Measurements from ENCODE around the gene RNF175.

Gene RNF175

DNA sequence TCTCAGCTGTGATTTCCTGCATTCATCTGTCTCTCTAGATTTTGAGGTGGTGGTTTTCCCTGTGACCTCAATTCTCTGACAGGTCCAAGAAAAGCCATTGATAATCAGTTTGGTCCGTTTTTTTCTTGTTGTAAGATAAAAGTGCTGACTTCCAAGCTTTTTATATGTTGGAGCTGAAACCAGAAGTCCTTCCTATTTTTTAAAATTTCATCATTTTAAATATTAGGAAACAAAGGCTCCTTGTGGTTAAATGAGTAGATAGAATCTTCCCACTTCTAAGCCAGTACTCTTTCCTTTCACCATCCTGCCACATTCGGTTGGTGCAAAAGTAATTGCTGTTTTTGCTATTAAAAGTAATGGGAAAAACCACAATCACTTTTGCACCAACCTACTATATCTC lies 18.3 kb downstream of the RNF175 start:
- no peak for DNase-seq

DNA sequence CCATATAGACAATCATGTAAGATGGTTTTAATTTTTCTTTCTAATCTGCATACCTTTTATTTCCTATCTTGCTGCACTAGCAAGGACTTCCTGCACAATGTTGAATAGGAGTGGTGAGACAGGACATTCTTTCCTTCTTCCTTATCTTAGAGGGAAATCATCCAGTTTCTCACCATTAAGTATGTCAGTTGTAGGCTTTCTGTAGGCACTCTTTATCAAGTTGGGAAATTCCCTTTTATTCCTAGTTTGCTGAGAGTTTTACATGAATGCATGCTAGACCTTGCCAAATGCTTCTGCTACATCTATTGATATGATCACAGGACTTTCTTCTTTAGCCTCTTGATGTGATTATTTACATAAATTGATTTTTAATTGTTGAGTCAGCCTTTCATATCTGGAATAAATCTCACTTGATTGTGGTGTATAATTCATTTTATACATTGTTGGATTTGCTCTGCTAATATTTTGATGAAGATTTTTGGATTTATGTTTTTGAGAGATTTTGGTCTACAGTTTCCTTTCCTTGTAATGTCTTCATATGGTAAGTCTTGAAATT lies 23.8 kb downstream of the RNF175 start:
- DNase-seq, result no peak

DNA sequence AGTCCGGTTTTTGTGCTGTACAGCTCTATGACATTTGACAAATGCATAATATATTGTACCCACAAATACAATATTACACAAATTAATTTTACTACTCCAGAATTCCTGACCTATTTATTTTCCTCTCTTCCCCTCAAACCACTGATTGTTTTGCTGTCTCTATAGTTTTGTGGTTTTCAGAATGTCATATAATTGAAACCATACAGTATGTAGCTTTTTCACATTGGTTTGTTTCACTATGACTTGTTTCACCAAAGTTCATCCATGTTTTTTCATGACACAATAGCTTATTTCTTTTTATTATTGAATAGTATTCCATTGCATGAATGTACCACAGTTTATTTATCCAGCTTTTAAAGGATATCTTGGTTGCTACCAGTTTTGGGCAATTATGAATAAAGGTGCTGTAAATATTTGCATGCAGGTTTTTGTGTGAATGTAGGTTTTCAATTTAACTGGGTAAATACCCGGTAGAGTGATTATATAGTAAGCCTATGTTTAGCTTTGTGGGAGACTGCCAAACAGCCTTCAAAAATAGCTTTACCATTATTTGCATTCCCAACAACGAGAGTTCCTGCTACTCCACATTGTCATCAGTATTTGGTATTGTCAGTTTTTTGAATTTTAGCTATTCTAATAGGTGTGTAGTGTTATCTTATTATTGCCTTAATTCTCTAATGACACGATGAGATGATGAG lies 25.9 kb downstream of the RNF175 start:
- no peak for DNase-seq

DNA sequence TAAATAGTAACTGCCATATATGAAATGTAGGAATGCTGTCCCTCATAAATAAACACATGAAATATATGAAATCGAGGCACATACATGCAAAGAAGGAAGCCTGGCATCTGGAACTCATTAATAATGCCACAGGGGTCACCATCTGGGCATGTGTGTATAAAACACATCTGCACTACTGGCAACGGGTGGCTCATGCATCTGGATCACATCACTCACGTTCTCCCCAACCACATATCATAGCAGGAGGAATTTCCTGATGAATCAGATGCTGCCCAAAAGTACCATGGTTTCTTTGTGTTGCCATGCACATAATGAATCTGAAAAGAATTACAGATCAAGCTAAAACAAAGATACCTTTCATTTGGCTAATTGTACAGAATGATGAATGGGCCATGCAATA lies 28.6 kb downstream of the RNF175 start:
- no peak for DNase-seq

DNA sequence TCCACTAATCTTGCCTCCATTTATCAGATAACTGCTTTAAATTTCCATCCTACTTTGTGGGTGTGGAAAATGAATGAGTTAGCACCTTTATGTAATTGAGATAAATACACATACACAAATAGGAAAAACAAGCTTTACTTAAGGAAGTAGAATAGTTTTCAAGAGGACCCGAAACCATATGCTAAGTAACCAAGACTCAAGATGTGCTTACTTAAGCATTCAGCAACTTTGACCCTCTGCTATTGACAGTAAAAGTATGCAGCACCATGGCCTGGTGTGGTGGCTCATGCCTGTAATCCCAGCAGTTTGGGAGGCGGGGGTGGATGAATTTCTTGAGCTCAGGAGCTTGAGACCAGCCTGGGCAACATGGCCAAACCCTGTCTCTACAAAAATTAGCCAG lies 29.9 kb downstream of the RNF175 start:
- DNase-seq, result no peak

DNA sequence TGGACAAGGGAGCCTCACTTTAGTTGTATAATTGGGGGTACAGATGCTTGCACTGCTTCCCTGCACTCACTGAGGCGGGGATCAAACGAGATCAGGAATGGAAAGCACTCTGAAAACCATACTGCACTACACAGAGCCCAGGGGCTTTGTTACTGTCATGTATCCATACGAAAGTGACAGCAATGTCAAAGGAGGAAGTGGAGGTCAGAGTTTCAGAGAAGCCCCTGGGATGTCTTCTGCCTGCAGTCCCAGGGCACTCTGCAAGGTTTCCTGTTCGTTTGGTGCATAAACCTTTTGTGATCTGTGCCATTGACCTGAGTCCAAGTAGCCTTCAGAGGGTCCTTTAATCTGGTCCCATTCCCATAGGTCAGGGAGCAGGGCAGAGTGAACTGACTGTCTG lies 31.2 kb downstream of the RNF175 start:
- no peak for DNase-seq

DNA sequence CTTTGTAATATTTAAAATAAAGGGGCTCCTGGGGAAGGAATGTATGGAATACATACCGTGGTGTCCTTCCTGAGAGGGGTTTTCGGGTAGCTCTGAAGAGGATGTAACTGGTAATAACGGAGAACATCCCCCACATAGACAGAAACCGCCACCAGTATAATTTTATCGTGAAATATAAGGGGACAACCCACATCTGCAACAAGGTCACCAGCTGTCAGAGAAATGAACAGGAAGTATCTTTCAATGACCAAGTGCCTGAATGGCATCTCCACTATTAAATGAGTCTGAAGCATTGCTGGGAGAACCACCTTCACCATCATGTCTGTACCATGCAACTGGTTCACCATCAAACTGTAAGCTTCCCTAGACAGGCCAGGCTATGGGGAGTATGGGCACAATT lies 31.7 kb downstream of the RNF175 start:
- no peak for DNase-seq

DNA sequence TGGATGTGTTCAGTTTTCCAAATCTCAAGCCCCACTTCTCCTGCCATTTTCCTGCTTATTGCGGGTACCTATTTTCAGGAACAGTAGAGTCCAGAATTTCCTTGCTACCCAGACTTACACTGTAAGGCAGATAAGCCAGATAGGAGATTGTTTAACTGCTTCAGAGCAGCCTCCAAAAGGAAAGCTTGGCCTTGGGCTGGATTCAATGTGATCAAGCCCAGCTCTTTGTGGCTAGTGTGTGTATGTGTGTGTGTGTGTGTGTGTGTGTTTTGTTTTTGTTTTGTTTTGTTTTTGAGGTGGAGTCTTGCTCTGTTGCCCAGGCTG lies 34.0 kb downstream of the RNF175 start:
- DNase-seq, result no peak

DNA sequence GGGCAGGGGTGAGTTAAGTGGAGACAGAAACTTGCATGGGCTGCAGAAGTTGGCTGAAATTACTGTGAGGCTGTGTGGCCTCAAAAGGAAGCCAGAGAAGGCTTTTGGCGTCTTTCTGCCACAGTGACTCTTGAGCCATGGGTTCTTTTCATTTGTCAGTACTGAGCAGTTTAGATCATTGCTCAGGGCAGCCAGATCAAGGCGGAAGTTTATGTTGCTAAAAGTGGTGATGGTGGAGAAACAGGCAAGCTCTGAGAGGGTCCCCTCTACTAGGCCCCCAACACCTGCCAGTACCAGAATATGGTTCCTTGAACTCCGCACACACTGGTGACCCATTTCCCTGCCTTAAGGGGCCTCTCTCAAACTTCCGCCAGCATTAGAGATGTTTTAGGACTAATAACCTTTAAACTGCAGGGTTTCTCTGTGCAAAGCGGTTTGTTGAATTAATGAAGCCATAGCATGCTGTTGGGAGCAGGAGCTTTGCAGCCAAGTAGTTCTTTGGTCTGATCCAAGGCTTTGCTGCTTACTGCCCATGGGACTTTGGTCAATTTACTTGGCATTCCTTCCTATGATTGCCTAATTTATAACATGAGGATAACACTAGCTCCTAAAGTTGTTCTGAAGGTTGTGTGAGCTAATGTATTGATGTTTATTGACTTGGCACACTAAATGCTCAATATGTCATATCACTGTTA lies 34.5 kb downstream of the RNF175 start:
- no peak for DNase-seq

DNA sequence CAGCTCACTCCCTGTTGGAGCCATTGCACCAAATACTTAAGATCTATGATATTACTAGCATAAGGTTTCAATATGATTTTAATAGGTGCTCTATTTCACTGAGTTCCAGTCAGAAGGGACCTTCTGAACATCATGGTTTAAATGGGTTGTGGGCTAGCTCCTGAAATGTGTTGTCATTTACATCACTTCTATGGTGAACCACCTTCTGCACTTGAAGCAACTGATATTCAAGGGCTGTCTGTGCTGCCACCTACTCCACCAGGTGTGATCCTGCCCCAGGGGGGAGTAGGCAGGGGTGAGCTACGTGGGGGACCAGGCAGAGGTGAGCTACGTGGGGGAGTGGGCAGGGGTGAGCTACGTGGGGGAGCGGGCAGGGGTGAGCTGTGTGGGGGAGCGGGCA lies 35.2 kb downstream of the RNF175 start:
- DNase-seq, result no peak

DNA sequence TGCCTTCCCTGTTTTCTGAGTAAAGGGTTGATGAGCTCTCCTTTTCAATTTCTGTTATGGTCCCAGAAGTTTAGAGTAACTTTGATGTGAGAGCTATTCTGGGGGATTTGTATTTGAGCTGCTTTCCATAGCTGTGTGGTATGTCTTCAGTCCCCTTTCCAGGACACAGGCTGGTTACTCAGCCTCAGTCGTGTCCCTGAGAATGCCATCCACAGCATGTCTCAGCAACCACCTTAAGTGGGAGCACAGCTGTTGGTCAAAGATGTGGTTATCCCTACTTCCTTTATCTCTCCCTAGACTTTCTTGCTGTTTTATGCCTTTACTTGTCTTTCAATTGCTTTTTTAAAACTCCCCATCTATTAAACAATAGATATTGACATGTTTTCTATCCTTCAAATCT lies 37.8 kb downstream of the RNF175 start:
- DNase-seq, result no peak

DNA sequence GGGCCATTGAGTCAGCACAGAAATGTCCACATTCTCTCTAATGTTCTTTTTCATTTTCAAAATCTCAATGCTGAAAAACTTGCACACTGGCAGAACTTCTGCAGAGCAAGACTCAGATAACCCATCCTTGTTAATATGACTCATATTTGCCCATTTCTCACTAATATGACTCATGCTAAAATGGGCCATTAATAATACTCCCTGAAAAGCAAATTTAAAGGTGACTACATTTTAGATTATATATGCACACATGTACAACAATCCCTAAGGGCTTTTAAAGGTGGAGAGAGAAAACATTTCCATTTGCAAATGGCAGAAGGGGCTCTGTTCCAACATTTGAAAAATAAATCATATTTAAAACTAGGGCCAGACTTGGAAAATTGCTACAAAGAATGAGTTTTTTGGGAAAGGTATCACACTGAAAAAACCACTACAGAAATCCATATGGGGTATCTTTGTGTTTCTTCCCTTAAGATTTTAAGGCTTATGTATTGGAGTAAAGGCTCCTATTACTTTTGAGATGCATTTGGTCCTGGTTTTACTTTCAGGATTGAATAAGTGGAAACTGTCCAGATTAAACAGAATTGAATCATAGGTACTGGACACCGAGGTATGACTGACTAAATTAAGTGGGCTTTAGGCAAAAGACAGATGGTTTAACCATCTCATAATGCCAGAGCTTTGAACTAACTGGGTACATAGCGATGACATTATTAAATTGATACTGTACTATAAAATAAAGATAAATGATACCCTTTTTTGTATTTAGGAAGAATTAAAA lies 45.8 kb downstream of the RNF175 start:
- no peak for DNase-seq

DNA sequence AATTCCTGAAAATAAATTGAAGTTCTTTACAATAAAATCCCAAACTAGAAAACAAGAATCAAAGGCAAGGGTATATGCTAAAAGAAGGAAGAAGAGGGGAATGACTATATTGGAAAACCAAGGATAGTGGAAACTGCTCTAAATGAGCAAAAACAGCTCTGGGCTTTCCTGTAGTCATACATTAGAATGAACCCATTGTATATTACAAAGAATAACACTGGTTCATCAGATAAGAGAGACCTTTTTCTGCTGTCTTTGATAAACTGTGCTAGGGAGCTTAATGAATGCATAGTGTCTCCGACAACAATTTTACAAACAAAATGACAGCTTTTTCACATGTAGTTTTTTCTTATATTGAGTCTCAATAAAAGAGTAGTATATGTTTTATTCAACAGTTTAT lies 49.1 kb downstream of the RNF175 start:
- DNase-seq, result no peak

DNA sequence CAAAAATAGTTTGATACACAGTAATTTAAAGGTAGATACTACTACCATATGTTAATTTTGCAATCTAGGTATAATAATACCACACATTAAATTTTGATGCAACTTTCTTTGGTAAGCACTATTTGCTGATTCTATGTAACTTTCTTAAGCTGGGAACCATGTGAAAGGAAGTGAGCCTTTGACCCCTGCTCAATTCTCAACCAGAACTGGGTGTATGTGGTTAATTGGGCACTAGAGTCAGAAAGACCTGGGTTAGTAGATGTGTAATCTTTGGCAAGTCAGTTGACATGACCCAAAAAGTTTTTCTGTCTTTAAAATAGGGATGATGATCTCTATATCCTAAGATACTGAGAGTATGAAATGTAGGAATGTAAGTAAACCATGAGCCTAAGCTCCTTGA lies 53.3 kb downstream of the RNF175 start:
- DNase-seq, result no peak

DNA sequence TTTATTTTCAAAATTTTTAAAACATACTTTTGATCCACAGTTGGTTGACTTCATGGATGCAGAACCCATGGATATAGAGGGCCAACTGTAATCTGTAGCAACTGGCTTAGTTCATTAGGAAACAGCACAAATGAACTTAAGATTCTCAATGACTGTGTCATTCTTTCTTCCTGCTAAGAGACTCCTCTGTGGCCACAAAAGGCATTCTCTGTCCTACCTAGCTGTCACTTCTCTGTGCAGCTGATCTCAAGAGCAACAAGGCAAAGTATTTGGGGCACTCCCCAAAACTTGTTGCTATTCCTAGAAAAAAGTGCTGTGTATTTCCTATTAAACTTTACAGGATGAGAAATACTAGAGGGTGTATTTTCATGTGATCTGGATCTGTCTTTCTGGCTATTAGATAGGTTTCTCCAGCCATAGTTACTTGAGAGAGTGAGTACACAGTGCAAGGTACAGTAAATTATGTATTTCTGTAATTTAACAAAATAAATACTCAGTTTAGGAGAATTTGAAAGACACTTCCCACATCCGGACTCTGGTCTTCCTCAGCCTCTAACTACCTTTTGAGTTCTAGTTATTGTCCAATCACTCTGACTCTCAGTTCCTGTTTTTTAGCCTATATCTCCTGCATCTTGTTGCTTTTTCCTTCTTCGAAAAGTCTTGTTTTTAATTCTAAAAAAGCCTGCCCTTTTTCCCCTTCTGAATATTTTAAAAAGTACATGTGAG lies 53.9 kb downstream of the RNF175 start:
- DNase-seq, result no peak

DNA sequence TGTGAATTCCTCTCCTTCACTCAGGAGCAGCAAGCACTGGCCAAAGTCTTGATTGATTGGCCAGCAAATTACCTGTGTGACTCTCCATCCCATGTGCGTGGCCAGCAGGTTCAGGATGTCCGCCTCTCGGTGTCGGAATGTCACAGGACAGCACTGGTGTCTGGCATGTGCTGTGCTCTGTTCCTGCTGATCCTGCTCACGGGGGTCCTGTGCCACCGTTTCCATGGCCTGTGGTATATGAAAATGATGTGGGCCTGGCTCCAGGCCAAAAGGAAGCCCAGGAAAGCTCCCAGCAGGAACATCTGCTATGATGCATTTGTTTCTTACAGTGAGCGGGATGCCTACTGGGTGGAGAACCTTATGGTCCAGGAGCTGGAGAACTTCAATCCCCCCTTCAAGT lies 55.3 kb downstream of the RNF175 start:
- DNase-seq, result no peak

DNA sequence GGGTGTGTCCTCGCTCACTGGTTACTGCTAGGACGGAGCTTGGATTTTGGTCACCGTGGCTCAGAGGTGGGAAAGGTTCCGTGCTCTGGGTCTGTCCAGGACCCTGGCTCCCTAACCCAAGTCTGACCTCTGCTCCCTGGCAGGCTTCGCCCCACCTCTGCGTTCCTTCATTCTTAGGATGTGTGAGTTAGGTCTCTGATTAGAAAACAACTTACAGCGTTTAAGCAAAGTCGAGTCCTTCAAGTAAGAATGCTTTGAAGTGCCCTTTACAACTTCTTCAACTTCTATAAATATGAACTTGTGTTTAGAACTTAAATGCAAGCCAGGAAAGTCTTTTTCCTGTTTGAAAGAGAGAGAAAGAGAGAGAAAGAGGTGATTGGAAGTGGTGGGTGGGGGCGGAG lies 74.9 kb downstream of the RNF175 start:
- DNase-seq, result no peak

DNA sequence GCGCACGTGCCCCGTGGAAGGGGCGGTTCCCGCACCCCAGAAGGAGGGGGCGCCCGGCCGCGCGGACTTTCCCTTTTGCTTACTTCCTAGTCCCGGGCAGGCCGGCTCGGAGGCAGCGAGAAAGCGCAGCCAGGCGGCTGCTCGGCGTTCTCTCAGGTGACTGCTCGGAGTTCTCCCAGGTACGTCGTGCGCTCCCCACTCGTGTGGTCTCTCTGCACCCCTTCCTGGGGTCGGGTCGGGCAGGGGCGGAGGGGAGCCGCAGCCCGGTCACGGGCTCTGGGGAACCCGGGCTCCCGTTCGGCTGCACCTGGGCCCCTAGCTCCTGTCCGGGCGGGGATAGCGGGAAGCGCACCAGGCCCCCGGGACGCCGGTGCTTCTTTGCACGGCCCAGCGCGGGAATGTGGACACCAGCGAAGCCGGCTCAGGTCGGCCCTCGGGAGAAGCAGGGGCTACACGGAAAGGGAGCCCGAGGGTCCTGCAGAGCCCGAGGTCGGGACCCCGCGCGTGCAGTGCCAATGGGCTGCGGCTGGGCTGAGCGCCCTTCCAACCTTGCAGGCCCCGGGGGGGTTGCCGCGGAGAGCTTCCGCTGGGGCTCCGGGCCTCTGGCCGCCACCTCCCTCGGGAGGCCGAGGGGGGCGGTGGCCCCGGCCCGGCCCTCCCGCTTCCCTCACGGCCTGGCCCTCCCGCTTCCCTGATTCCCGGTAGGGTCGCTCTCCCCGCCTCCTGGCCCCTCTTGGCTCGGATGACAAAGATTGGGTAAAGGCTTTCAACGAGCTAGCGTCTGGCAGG lies 75.4 kb downstream of the RNF175 start, which contains the start of gene TLR2:
Gene TLR2, plus strand, starts transcription at position 99 of the 789 bp plus-strand sequence. CDS start 18,628 bp downstream, outside the sequence.
- DNase-seq, result peak; percentile 50

DNA sequence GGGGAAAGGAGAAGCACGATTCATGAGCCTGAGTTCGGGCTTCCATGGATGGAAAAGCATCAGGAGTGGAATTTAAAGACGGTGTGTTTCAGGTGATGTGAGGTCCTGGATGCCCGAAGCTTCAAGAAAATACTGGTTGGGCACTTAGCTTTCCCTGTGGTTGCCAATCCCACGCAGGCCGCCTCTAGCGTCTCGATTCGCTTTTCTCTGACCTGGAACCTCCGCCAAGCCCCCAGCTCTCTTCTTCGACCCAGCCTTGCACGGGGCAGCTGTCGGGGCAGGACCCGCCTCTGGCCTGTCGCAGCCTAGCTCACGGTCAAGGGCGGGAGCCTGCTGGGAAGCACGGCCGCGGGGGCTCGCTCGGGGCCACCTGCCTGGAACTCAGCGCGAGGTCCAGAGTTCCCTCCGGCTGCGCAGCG lies 76.1 kb downstream of the RNF175 start:
- DNase-seq, result no peak

DNA sequence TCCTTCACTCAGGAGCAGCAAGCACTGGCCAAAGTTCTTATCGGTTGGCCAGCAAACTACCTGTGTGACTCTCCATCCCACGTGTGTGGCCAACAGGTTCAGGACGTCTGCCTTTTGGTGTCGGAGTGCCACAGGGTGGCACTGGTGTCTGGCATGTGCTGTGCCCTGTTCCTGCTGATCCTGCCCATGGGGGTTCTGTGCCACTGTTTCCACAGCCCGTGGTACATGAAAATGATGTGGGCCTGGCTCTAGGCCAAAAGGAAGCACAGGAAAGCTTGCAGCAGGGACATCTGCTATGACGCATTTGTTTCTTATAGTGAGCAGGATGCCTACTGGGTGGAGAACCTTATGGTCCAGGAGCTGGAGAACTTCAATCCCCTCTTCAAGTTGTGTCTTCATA lies 80.3 kb downstream of the RNF175 start:
- DNase-seq, result no peak

DNA sequence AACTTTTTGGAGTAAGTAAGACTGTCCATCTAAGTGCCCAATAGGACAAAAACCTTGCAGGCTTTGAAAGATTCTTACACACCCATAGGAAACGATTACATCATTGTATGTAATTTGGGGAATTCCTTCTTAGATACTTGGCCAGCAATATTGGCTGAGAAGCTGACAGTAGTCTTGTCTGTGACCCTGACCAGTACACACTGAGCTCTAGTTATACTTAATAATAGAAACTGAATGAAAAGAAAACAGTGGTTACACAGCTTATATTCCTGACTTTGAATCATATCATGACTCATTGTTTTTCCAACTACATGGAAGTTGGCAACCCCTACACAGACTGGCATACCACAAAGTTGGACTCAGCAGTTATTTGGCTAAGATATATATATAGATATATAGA lies 82.8 kb downstream of the RNF175 start:
- no peak for DNase-seq

DNA sequence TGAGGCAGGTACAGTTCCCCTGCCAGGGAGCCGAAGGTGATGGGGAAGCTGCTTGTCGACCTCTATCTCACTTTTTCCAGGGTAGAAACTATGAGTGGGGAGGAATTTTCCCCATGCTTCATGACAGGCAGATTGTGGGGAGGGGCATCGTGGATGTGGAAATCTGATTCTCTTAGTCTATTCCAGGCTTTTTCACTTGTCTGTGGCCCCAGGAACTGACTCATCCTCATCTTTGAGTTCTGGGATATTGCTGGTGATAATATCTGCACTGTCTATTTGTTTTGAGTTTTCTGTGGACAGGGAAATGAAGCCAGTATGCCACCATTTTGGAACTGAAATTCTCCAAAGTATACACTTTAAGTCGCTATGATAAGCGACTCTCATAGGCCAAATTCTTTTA lies 83.3 kb downstream of the RNF175 start:
- DNase-seq, result no peak
